Renal cortex interstitium (tissue), 11 donors: ENCODE measurements around the gene PPP1R16B. TPM values are rescaled to one million over a fixed set of nuclear protein-coding genes. Genes with fewer than 3 reads are reported as not detected.
"Not testable (repeated sequence)": the region's sequence is repeated elsewhere in the genome, so short reads cannot be mapped to it uniquely, and the experiment has no call there.

ENCODE experiments used
- DNase-seq, 11 donors: peaks; one replicate each; pipeline ENCODE4 v3.0.0-alpha.2; 2013; ENCODE audit warnings: low read depth in 9 of 11, low spot score in 4 of 11; ENCODE audit errors: extremely low read depth in 1 of 11
- polyA plus RNA-seq, 3 donors: library from polyadenylated mRNA; unstranded; fragments of 120-200 nt; gene quantifications; one replicate each; pipeline ENCODE4 v1.2.1, GENCODE V29; 2013; ENCODE audit not compliant: insufficient read length in 3 of 3

PPP1R16B gene
- polyA plus RNA-seq, 3 donors = 7.4 to 8.1 (median 7.5) TPM

GRCh38 chr20:38782275-38782674 is 23.2 kb upstream of the PPP1R16B start:
- DNase-seq = no peak

- DNase-seq = no peak
Measured at GRCh38 chr20:38787870-38788269, 17.6 kb upstream of the PPP1R16B start.

- DNase-seq = no peak
Measured at GRCh38 chr20:38789503-38790199, 15.8 kb upstream of the PPP1R16B start.

- no peak for DNase-seq
Measured at GRCh38 chr20:38790200-38791053, 15.1 kb upstream of the PPP1R16B start.

GRCh38 chr20:38791291-38791690 is 14.2 kb upstream of the PPP1R16B start:
- DNase-seq = no peak

- no peak for DNase-seq
Measured at GRCh38 chr20:38791940-38792339, 13.6 kb upstream of the PPP1R16B start.

- not testable (repeated sequence) for DNase-seq
Measured at GRCh38 chr20:38794057-38794456, 11.4 kb upstream of the PPP1R16B start.

- no peak for DNase-seq
Measured at GRCh38 chr20:38798266-38798665, 7.2 kb upstream of the PPP1R16B start.

GRCh38 chr20:38799203-38799602 is 6.3 kb upstream of the PPP1R16B start:
- DNase-seq = no peak

GRCh38 chr20:38800882-38801281 is 4.6 kb upstream of the PPP1R16B start:
- DNase-seq = no peak

- DNase-seq = no peak
Measured at GRCh38 chr20:38804221-38804620, 1.3 kb upstream of the PPP1R16B start.

- no peak for DNase-seq
Measured at GRCh38 chr20:38804682-38805501, 605 bp upstream of the PPP1R16B start.

GRCh38 chr20:38805958-38806854 is 709 bp downstream of the PPP1R16B start:
- no peak for DNase-seq

GRCh38 chr20:38806855-38807655 is 1.6 kb downstream of the PPP1R16B start:
- DNase-seq = no peak

GRCh38 chr20:38809942-38810341 is 4.4 kb downstream of the PPP1R16B start:
- no peak for DNase-seq

- DNase-seq = no peak
Measured at GRCh38 chr20:38810926-38811630, 5.6 kb downstream of the PPP1R16B start.

- no peak for DNase-seq
Measured at GRCh38 chr20:38811769-38812168, 6.3 kb downstream of the PPP1R16B start.
